Measurements from ENCODE around the gene ILK.
A peak's percentile ranks its signal among the peaks of the same experiment; 100 is the strongest.

The ILK gene

DNA sequence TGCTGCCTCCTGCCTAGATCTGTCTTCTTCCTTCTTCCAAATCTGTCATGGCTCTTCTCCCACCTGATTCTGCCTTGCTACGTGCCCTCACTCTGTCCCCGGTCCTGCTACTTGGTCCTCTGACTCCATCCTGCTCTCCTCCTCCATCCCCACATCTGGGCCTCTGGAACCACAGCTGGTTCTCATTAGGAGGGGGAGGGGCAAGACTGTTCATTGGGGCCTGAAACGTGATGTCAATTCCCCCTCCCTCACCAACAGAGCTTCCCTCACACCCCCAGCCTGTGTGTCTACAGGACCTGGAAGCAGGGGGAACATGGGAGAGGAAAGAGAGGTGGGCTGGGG, 43.0 kb downstream of the ILK start:
- H3K4me3 ChIP-seq (ENCODE audit: low read depth, low read length), result no peak overlapping the region
- no peaks in the 10 kb centered on the region for H3K36me3 ChIP-seq (ENCODE audit: control insufficient read depth, insufficient read depth, low read length)
- no peak overlapping the region for H3K9ac ChIP-seq
- H2AFZ ChIP-seq, result no peak overlapping the region
- H3K27ac ChIP-seq, result peak overlapping the region; percentile 54
- H3K79me2 ChIP-seq, result no peaks in the 10 kb centered on the region
- H3K9me3 ChIP-seq (ENCODE audit: control insufficient read depth, low read length), result no peaks in the 10 kb centered on the region
- H3K4me1 ChIP-seq, result no peaks in the 10 kb centered on the region
- no peaks in the 10 kb centered on the region for H3K27me3 ChIP-seq (ENCODE audit: control insufficient read depth, insufficient read depth, low read length)
- TF ChIP-seq, protein P1, sequence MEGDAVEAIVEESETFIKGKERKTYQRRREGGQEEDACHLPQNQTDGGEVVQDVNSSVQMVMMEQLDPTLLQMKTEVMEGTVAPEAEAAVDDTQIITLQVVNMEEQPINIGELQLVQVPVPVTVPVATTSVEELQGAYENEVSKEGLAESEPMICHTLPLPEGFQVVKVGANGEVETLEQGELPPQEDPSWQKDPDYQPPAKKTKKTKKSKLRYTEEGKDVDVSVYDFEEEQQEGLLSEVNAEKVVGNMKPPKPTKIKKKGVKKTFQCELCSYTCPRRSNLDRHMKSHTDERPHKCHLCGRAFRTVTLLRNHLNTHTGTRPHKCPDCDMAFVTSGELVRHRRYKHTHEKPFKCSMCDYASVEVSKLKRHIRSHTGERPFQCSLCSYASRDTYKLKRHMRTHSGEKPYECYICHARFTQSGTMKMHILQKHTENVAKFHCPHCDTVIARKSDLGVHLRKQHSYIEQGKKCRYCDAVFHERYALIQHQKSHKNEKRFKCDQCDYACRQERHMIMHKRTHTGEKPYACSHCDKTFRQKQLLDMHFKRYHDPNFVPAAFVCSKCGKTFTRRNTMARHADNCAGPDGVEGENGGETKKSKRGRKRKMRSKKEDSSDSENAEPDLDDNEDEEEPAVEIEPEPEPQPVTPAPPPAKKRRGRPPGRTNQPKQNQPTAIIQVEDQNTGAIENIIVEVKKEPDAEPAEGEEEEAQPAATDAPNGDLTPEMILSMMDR (IDR thresholded peaks at IDR 0.05), result no peak
- no peak overlapping the region for H3K4me2 ChIP-seq (ENCODE audit: low read length)

DNA sequence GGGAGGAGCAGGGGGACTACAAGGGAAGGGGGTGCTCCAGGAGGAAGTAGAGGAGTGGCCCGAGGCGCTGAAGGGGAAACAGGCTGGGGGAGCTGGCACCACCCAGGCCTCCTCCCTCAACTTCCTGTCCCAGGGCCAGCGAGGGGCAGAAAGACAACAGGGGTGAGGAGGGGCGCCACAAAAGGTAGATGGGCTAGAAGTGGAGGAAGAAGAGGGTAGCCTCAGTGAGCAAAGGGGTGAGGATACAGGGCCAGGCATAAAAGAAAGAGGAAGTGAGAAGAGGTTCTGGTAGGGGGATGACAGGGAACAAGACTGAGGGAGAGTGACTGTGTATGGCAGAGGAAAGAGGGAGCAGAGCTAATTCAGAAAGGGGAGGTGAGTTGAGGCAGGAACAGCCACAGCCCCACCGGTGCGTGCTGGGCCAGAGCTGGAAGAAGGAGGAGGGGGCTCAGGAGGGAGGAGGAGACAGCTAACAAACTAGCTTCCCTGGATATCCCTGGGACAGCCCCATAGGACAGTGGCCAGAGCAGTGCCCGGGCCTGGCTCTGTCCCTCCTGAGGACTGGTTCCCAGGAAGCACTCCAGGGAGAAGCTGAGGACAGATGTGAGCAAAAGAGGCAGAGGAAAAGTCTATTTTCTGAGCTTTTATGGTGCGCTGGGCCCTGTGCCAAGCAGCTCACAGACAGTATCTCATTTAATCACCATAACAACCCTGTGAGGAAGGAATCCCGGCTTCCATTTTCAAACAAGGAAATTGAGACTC, 43.5 kb downstream of the ILK start:
- Histone ChIP-seq H3K4me3 (ENCODE audit: low read depth, low read length) (no peak overlapping the region), H3K36me3 (ENCODE audit: control insufficient read depth, insufficient read depth, low read length) (no peaks in the 10 kb centered on the region), H3K27ac (peak overlapping the region; percentile 54), H3K4me2 (ENCODE audit: low read length) (no peak overlapping the region), H3K4me1 (no peaks in the 10 kb centered on the region), H3K9me3 (ENCODE audit: control insufficient read depth, low read length) (no peaks in the 10 kb centered on the region), H3K9ac (no peak overlapping the region), H3K79me2 (no peaks in the 10 kb centered on the region), H3K27me3 (ENCODE audit: control insufficient read depth, insufficient read depth, low read length) (no peaks in the 10 kb centered on the region), H2AFZ (no peak overlapping the region)
- TF ChIP-seq, protein P1 (IDR thresholded peaks at IDR 0.05), result no peak

DNA sequence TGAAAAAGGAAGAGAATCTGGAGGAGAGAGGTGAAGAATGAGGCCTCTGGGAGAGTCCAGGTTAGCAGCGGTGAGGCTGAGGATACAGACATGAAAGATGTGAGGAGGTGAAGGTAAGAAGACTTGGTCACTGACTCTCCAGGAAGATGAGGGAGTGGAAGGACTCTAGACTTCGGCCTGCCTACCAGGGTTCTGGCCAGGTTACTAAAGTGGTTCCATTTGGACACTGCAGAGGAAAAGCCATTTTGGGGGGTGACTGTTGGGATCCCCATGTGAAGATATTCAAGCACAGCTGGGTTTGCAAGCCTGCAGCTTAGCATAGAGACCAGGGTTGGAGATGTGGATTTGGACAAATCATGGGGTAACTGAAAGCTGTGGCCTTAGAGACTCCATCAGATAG, 44.3 kb downstream of the ILK start:
- TF ChIP-seq, protein P1 (IDR thresholded peaks at IDR 0.05), result no peak
- no peak overlapping the region for H3K9ac ChIP-seq
- H3K4me1 ChIP-seq, result no peaks in the 10 kb centered on the region
- no peaks in the 10 kb centered on the region for H3K27me3 ChIP-seq (ENCODE audit: control insufficient read depth, insufficient read depth, low read length)
- no peaks in the 10 kb centered on the region for H3K79me2 ChIP-seq
- no peak overlapping the region for H3K4me3 ChIP-seq (ENCODE audit: low read depth, low read length)
- no peaks in the 10 kb centered on the region for H3K9me3 ChIP-seq (ENCODE audit: control insufficient read depth, low read length)
- no peak overlapping the region for H3K4me2 ChIP-seq (ENCODE audit: low read length)
- H3K27ac ChIP-seq, result peak overlapping the region; percentile 54
- no peaks in the 10 kb centered on the region for H3K36me3 ChIP-seq (ENCODE audit: control insufficient read depth, insufficient read depth, low read length)
- H2AFZ ChIP-seq, result no peak overlapping the region

DNA sequence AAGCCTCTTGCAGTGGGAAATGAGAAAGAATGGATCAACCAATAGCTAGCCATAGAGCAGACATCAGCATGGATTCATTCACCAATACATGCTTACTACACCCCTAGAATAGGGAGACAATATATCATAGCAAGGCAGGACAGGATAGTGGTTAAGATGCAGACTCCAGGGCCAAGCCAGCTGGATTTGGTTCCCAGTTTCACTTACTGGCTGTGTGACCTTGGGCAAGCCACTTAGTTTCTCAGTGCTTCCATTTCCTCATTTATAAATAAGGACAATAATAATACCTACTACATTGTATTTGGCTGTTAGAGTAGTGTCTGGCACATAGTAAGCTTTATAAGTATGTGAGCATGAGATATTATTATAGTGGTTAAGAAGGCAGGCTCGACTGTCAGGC, 44.9 kb downstream of the ILK start:
- Histone ChIP-seq H3K36me3 (ENCODE audit: control insufficient read depth, insufficient read depth, low read length) (no peaks in the 10 kb centered on the region), H3K4me3 (ENCODE audit: low read depth, low read length) (no peak overlapping the region), H3K4me2 (ENCODE audit: low read length) (no peak overlapping the region), H3K9me3 (ENCODE audit: control insufficient read depth, low read length) (no peaks in the 10 kb centered on the region), H3K4me1 (no peaks in the 10 kb centered on the region), H3K27ac (no peak overlapping the region), H2AFZ (no peak overlapping the region), H3K9ac (no peak overlapping the region), H3K79me2 (no peaks in the 10 kb centered on the region), H3K27me3 (ENCODE audit: control insufficient read depth, insufficient read depth, low read length) (no peaks in the 10 kb centered on the region)
- TF ChIP-seq, protein P1 (IDR thresholded peaks at IDR 0.05), result no peak

DNA sequence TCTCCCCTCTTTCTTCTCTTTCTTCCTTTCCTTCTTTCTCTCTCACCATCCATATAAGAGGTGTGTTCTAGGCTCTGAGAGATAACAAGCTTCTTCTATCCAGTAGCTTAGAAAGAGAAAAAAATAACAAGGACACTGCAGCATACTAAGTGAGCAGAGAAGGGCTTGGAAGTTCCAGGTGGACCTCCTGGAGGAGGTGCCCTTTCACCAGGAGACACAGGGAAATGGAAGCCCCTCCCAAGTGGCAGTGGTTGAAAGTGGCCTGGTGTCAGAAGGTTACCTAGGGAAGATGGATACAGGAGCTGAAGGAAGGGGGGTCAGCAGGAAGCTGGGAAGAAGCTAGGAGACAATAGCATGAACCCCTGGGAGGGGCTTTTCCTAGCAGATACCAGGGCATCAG, 46.5 kb downstream of the ILK start:
- H3K4me1 ChIP-seq, result no peaks in the 10 kb centered on the region

More for the DNA sequence above, 46.5 kb downstream of the ILK start:
- H3K79me2 ChIP-seq, result no peaks in the 10 kb centered on the region
- no peaks in the 10 kb centered on the region for H3K36me3 ChIP-seq (ENCODE audit: control insufficient read depth, insufficient read depth, low read length)
- no peak overlapping the region for H3K9ac ChIP-seq
- H3K27ac ChIP-seq, result no peak overlapping the region
- H3K4me2 ChIP-seq (ENCODE audit: low read length), result no peak overlapping the region
- no peaks in the 10 kb centered on the region for H3K27me3 ChIP-seq (ENCODE audit: control insufficient read depth, insufficient read depth, low read length)
- TF ChIP-seq, protein P1 (IDR thresholded peaks at IDR 0.05), result no peak
- H3K9me3 ChIP-seq (ENCODE audit: control insufficient read depth, low read length), result no peaks in the 10 kb centered on the region
- H3K4me3 ChIP-seq (ENCODE audit: low read depth, low read length), result no peak overlapping the region
- no peak overlapping the region for H2AFZ ChIP-seq
